GM23248 (cell line): ENCODE data around the gene MTA3.

ENCODE experiments used
- EZH2 ChIP-seq: fragments of 200-600 bp; sonication (generic); IDR thresholded peaks from 2 replicates; pipeline ENCODE4 v1.6.1; 2018; ENCODE audit warnings: antibody characterized with exemption, mild to moderate bottlenecking; ENCODE audit not compliant: insufficient read depth, poor library complexity, severe bottlenecking
- EZH2phosphoT487 ChIP-seq: fragments of 200-600 bp; sonication (generic); IDR thresholded peaks from 2 replicates; pipeline ENCODE4 v1.6.1; 2018; ENCODE audit warnings: antibody characterized with exemption, moderate library complexity, mild to moderate bottlenecking, low read depth; ENCODE audit not compliant: insufficient read depth

- no peak for TF ChIP-seq EZH2
- no peak for TF ChIP-seq EZH2phosphoT487
Observed at GRCh38 chr2:42786561-42787345, 218.3 kb downstream of the MTA3 start.
